ENCODE results near the gene KCNK10. TPM values are rescaled to one million over a fixed set of nuclear protein-coding genes. Genes with fewer than 3 reads are reported as not detected.
"Not testable (repeated sequence)": the region's sequence is repeated elsewhere in the genome, so short reads cannot be mapped to it uniquely, and the experiment has no call there.

KCNK10 gene
- polyA plus RNA-seq, 2 of the 4 experiments (the other 2 are of a cell fraction), result not detected

DNA sequence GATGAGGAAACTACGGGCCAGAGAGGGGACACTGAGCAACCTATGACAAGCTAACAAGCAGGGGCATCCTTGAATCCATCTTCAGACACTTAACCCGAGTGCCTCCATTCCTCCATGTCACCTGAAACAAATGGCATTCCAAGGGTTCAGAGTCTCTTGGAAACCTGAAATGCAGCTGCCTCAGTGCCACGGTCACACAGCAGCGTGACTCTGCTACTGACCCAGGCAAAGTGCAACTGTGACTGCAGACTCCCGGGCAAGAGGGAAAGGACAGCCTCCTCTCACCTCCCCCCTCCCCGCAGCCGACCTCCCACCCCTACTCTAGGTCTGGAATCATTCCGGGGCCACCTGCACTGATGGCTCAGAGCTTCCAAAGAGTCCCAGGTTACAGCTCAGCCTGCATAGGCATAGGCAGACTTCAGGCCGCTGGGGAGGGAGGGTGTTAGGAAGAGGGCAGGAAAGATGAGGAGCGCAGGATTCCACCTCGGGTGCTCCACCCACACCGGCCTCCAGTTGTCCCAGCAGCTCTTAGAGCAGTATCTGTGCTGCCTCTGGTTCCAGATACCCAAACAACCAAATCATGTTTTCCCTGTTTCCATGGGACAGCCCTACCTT is 53.2 kb downstream of the KCNK10 start:
- no peaks in the 10 kb centered on the region for H3K4me1 ChIP-seq
- FAIRE-seq (no peak), ATAC-seq (peak in 1 of 2 experiments; percentile 21; a peak in 1 of 6 replicates), DNase-seq (ENCODE audit: low read depth in 1 of 2, low spot score in 1 of 2) (no peak)
- 12% methylated on average over 11 of the region's 12 CpGs for WGBS (ENCODE audit: missing lambda C conversion rate)
- H3K4me2 ChIP-seq, result no peak overlapping the region
- H3K4me3 ChIP-seq, result no peak overlapping the region
- POLR2A ChIA-PET, result no interaction called here
- no peaks in the 10 kb centered on the region for H3K9me3 ChIP-seq
- CTCF ChIA-PET, result interaction anchor here (1.2 kb wide), 1 partner anchor 22 kb away, joined by 3 read pairs; no protein-coding TSS in a partner anchor
- TF ChIP-seq ESRRA (IDR thresholded peaks at IDR 0.05; ENCODE audit: borderline replicate concordance, low read length) (no peak), KDM5A (IDR thresholded peaks at IDR 0.05) (no peak), CHD2 (IDR thresholded peaks at IDR 0.05; ENCODE audit: low read length, partially characterized antibody) (no peak), FOSL2 (IDR thresholded peaks at IDR 0.05) (no peak), FOSL2 (CRISPR knock-in tag; IDR thresholded peaks at IDR 0.05) (no peak), HOXA7 (CRISPR knock-in tag; IDR thresholded peaks at IDR 0.05) (no peak), EHF (CRISPR knock-in tag; IDR thresholded peaks at IDR 0.05) (no peak), JUN (IDR thresholded peaks at IDR 0.05) (no peak), RCOR1 (IDR thresholded peaks at IDR 0.05; ENCODE audit: low read depth, low read length) (no peak), FOXS1 (CRISPR knock-in tag; IDR thresholded peaks at IDR 0.05) (no peak), NPAS2 (CRISPR knock-in tag; IDR thresholded peaks at IDR 0.05; ENCODE audit: borderline replicate concordance) (no peak), KDM1A (IDR thresholded peaks at IDR 0.05; ENCODE audit: low read depth) (no peak)
- TF ChIP-seq, protein P1, sequence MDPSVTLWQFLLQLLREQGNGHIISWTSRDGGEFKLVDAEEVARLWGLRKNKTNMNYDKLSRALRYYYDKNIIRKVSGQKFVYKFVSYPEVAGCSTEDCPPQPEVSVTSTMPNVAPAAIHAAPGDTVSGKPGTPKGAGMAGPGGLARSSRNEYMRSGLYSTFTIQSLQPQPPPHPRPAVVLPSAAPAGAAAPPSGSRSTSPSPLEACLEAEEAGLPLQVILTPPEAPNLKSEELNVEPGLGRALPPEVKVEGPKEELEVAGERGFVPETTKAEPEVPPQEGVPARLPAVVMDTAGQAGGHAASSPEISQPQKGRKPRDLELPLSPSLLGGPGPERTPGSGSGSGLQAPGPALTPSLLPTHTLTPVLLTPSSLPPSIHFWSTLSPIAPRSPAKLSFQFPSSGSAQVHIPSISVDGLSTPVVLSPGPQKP (IDR thresholded peaks at IDR 0.05; ENCODE audit: low read depth, low read length), result no peak
- TF ChIP-seq, protein P2, sequence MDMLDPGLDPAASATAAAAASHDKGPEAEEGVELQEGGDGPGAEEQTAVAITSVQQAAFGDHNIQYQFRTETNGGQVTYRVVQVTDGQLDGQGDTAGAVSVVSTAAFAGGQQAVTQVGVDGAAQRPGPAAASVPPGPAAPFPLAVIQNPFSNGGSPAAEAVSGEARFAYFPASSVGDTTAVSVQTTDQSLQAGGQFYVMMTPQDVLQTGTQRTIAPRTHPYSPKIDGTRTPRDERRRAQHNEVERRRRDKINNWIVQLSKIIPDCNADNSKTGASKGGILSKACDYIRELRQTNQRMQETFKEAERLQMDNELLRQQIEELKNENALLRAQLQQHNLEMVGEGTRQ (IDR thresholded peaks at IDR 0.05), result no peak
- H3K27ac ChIP-seq, result no peak overlapping the region

DNA sequence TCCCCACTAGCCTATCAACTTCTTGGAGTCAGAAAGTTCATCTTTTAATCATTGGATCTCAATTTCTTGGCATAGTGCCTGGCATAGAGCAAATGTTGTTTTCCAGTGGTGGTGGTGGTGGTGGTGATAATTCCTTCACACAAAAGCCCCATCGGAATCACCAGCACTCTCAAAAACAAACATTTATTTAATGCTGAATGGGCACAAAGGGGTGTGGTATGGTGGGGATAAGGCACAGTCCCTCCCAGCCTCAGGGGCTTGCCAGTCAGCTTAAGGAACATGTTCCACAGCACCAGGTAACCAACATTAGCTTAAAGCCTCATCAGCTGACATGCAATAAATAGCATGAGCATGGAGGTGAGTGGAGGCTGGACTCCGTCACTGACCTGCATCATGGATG is 56.6 kb downstream of the KCNK10 start:
- no peak overlapping the region for H3K27ac ChIP-seq
- DNase-seq (ENCODE audit: low read depth in 1 of 2, low spot score in 1 of 2) (no peak), ATAC-seq (no peak), FAIRE-seq (no peak)
- no peak overlapping the region for H3K4me3 ChIP-seq
- ChIA-PET POLR2A (no interaction called here), CTCF (no interaction called here)
- no peaks in the 10 kb centered on the region for H3K9me3 ChIP-seq
- 38% methylated on average over 2 of the region's 2 CpGs for WGBS (ENCODE audit: missing lambda C conversion rate)
- peak; percentile 65 for TF ChIP-seq MAFK (IDR thresholded peaks at IDR 0.05; ENCODE audit: partially characterized antibody)
- TF ChIP-seq ZNF302 (CRISPR knock-in tag; IDR thresholded peaks at IDR 0.05), result no peak
- H3K4me1 ChIP-seq, result no peaks in the 10 kb centered on the region
- no peak overlapping the region for H3K4me2 ChIP-seq

DNA sequence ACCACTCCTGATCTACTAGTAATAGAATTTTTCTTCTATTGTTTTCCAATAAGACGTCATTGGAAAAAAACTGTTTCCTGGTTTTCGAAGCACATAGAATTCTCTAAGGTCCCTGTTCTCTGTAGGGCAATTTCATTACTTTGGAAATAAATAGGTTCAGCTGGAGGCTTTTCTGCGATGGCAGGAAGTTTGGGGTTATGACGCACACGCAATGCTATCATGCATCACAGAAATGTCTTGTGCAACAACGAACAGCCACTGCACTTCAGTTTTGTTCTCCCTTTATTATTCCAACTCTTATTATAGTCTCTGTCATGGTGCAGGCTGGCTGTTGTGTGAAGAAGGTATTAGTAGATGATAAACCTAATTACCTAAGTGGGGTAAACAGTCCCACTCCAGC is 59.0 kb downstream of the KCNK10 start:
- WGBS (ENCODE audit: missing lambda C conversion rate), result 55% methylated on average over 6 of the region's 6 CpGs
- H3K4me2 ChIP-seq, result no peak overlapping the region
- FAIRE-seq (no peak), ATAC-seq (no peak), DNase-seq (ENCODE audit: low read depth in 1 of 2, low spot score in 1 of 2) (no peak)
- no peak overlapping the region for H3K27ac ChIP-seq
- POLR2A ChIA-PET, result no interaction called here
- CTCF ChIA-PET, result interaction anchor here (1.1 kb wide), 2 partner anchors 109 to 250 kb away, joined by 3 to 5 read pairs; no protein-coding TSS in a partner anchor
- TF ChIP-seq RAD21 (conservative IDR thresholded peaks at IDR 0.05 in 1 of 2, IDR thresholded peaks at IDR 0.05 in 1 of 2) (no peak), MYC (IDR thresholded peaks at IDR 0.05; ENCODE audit: borderline replicate concordance, low read length) (no peak), RNF2 (IDR thresholded peaks at IDR 0.05; ENCODE audit: borderline replicate concordance, low read depth) (no peak)
- TF ChIP-seq, protein P3, sequence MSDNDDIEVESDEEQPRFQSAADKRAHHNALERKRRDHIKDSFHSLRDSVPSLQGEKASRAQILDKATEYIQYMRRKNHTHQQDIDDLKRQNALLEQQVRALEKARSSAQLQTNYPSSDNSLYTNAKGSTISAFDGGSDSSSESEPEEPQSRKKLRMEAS (IDR thresholded peaks at IDR 0.05), result no peak
- TF ChIP-seq, protein P2 (IDR thresholded peaks at IDR 0.05), result no peak
- H3K4me1 ChIP-seq, result no peaks in the 10 kb centered on the region
- no peaks in the 10 kb centered on the region for H3K9me3 ChIP-seq
- H3K4me3 ChIP-seq, result no peak overlapping the region

DNA sequence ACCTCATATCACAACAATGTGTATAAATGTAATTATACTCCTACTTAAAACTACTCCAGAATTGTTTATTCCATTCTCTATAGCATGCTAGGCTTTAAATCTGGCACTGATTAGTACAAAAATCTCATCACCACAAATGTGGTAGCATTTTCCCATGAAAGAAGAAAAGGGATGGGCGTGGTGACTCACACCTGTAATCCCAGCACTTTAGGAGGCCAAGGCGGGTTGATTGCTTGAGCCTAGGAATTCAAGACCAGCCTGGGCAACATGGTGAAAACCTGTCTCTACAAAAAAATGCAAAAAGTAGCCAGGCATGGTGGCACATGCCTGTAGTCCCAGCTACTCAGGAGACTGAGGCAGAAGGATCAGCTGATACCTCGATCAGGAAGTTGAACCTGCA is 61.8 kb downstream of the KCNK10 start:
- not testable (repeated sequence) for ATAC-seq; DNase-seq (ENCODE audit: low read depth in 1 of 2, low spot score in 1 of 2)
- 5% methylated on average over 3 of the region's 3 CpGs for WGBS (ENCODE audit: missing lambda C conversion rate)

More for the DNA sequence above, 61.8 kb downstream of the KCNK10 start:
- CTCF ChIA-PET, H3K4me3 ChIP-seq, H3K27ac ChIP-seq, POLR2A ChIA-PET, H3K9me3 ChIP-seq, H3K4me1 ChIP-seq, H3K4me2 ChIP-seq, FAIRE-seq: not testable (repeated sequence)
